Panc1 (cell line): ENCODE results near the gene TNNI3K. TPM values are rescaled to one million over a fixed set of nuclear protein-coding genes. Genes with fewer than 3 reads are reported as not detected.

Experiments used
- ATAC-seq: fragments of 200-7000 bp; cut with Tn5 transposase; 2 replicates; pipeline ENCODE4 v1.9.1; 2020; ENCODE audit warnings: mild to moderate bottlenecking, moderate library complexity
- BruUV-seq: library from RNA; stranded (reverse); fragments of 400-500 nt; replicated peaks from 2 replicates; lab custom pipeline; 2021; lab: Mats Ljungman, UMichigan
- CTCF ChIA-PET: fragments of 300-600 bp; sonication (Branson Sonifier 250); formaldehyde crosslinking; loops from one replicate; lab custom pipeline; 2022; ENCODE audit warnings: antibody characterized with exemption; lab: Charles Lee
- POLR2A ChIA-PET: fragments of 300-600 bp; sonication (Branson Sonifier 250); formaldehyde crosslinking; loops from one replicate; lab custom pipeline; 2022; ENCODE audit warnings: antibody characterized with exemption; lab: Charles Lee
- DNase-seq: peaks from one replicate; pipeline ENCODE4 v3.0.0-alpha.2; 2010; ENCODE audit warnings: low read depth, low spot score
- H3K27ac ChIP-seq: 2 replicates; pipeline ENCODE4 v1.5.1; 2011; ENCODE audit warnings: mild to moderate bottlenecking, low read length, inconsistent platforms
- H3K27me3 ChIP-seq: fragments of 200-500 bp; sonication (Bioruptor generic); 2 replicates; pipeline ENCODE4 v1.6.0; 2014; ENCODE audit warnings: low read length, inconsistent platforms; ENCODE audit not compliant: control insufficient read depth, insufficient read depth
- H3K36me3 ChIP-seq: fragments of 200-500 bp; sonication (Bioruptor generic); 2 replicates; pipeline ENCODE4 v1.5.1; 2014; ENCODE audit warnings: inconsistent platforms, mild to moderate bottlenecking, low read length, moderate library complexity; ENCODE audit not compliant: control insufficient read depth, insufficient read depth
- H3K4me1 ChIP-seq: 2 replicates; pipeline ENCODE4 v1.5.1; 2011; ENCODE audit warnings: inconsistent platforms, mild to moderate bottlenecking, low read length, moderate library complexity; ENCODE audit not compliant: control insufficient read depth, insufficient read depth
- H3K4me3 ChIP-seq, 2 experiments: 2 replicates each; pipeline ENCODE4 v1.5.1; 2011 to 2012; ENCODE audit warnings: low read depth in 2 of 2, low read length in 2 of 2, mild to moderate bottlenecking in 2 of 2, inconsistent platforms in 1 of 2, moderate library complexity in 1 of 2
- H3K9me3 ChIP-seq: fragments of 200-500 bp; sonication (Bioruptor generic); 2 replicates; pipeline ENCODE4 v1.5.1; 2014; ENCODE audit warnings: low read depth, mild to moderate bottlenecking, inconsistent platforms, low read length, moderate library complexity; ENCODE audit not compliant: control insufficient read depth, insufficient read depth
- POLR2AphosphoS5 ChIP-seq: IDR thresholded peaks from 2 replicates; pipeline ENCODE4 v1.6.1; 2012; ENCODE audit warnings: mild to moderate bottlenecking, low read depth, low read length, moderate library complexity
- in situ Hi-C: cut with HindIII; loops from 2 replicates; pipeline ENCODE4 v1.10.0; 2016; ENCODE audit warnings: low sequenced_read_pairs, low pct_unique_long_range_greater_than_20kb
- intact Hi-C: fragments of 100-400 bp; cut with micrococcal nuclease; formaldehyde crosslinking; loops from one replicate; pipeline ENCODE4 v1.10.0; 2022; ENCODE audit not compliant: unreplicated experiment
- total RNA-seq: library from RNA; stranded (reverse); gene quantifications from one replicate; pipeline ENCODE4 v1.2.1, GENCODE V29; 2021; ENCODE audit not compliant: unreplicated experiment
- TF ChIP-seq, protein P1 (sequence below): fragments of 450-650 bp; IDR thresholded peaks from 2 replicates; pipeline ENCODE4 v1.5.1; 2017; ENCODE audit warnings: mild to moderate bottlenecking

The TNNI3K gene
- total RNA-seq, 1 experiment from 2014 or later, result not detected

DNA sequence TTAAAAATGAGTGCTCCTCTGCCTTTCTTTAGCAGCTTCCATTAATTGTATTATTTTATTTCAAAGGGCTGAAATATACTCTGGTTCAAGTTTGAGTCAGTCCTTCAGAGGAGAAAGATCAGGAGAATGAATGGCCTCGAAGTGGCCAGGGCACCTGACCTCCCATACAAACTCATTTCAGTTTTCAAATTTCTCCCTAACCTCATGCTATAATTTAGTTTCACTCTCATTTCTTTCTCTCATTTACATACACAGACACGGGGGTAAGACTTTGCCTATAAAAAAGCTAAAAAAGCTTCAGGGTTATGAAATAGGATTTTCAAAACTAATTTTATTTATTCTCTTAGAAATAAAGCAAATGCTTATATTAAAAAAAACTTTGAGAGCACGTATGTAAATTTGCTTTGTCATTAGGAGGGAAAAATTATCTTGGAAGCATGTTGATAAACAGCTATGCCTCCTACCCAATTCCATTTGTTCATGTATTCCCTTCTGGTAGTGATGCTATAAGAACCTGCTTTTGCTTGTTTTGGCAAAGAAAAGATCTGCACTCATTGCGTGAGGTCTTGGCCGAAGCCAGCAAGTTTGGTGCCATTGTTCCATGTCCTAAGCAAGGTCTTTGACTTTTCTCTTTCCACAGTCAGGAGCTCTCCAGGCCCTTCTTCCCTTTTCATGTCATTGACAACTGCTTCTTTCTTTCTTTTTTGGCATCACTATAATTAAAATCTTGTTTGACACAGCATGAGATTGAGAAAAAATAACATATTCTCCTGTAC, 357.6 kb downstream of the TNNI3K start:
- no peak for DNase-seq
- ChIA-PET CTCF (no interaction called here), POLR2A (no interaction called here)
- intact Hi-C loops, result no loop called here
- Histone ChIP-seq H3K9me3 (no peaks in the 10 kb centered on the region), H3K36me3 (no peaks in the 10 kb centered on the region), H3K4me1 (no peaks in the 10 kb centered on the region), H3K27ac (no peak overlapping the region), H3K27me3 (no peaks in the 10 kb centered on the region), H3K4me3 (no peak overlapping the region)
- no peak for ATAC-seq
- in situ Hi-C loops, result no loop called here
- no TSS peak for BruUV-seq
- TF ChIP-seq, protein P1, sequence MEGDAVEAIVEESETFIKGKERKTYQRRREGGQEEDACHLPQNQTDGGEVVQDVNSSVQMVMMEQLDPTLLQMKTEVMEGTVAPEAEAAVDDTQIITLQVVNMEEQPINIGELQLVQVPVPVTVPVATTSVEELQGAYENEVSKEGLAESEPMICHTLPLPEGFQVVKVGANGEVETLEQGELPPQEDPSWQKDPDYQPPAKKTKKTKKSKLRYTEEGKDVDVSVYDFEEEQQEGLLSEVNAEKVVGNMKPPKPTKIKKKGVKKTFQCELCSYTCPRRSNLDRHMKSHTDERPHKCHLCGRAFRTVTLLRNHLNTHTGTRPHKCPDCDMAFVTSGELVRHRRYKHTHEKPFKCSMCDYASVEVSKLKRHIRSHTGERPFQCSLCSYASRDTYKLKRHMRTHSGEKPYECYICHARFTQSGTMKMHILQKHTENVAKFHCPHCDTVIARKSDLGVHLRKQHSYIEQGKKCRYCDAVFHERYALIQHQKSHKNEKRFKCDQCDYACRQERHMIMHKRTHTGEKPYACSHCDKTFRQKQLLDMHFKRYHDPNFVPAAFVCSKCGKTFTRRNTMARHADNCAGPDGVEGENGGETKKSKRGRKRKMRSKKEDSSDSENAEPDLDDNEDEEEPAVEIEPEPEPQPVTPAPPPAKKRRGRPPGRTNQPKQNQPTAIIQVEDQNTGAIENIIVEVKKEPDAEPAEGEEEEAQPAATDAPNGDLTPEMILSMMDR, result no peak
- no peak for TF ChIP-seq POLR2AphosphoS5

Other genes starting within 250 kb of the TNNI3K start
- 0.85 TPM for gene LRRIQ3, start 37.2 kb upstream of the TNNI3K start, total RNA-seq
- 12.9 TPM for gene FPGT, start 37.1 kb upstream of the TNNI3K start, total RNA-seq